ENCODE data around the gene CA9. TPM values are rescaled to one million over a fixed set of nuclear protein-coding genes. Genes with fewer than 3 reads are reported as not detected.

The CA9 gene
- total RNA-seq, 1 donor from 2014 or later: 0.09 TPM

DNA sequence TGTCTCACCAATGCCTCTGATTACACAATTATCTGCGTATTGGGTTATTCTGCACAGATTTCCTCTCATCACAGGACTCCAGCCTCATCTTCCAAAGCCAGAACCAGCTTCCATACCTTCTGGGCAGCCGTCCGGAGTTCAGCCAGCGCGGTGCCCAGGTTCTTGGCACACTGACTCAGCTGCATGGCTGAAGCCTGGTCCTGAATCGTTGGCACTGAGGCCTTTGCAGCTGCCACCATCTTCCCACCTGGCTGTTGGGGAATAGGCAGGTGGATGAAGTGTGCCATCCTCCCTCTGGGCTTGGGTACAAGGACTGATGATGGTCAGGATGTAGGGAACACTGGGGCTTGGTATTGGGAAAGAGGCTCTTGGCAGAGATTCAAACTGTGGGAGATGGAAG, 40.4 kb downstream of the CA9 start:
- Mint-ChIP-seq H3K36me3 (peaks cover 54% of the 10 kb centered on the region), H3K27me3 (ENCODE audit: insufficient read depth, low read depth) (peaks cover 6% of the 10 kb centered on the region), H3K9me3 (no peaks in the 10 kb centered on the region), H3K4me1 (no peaks in the 10 kb centered on the region), H3K4me3 (no peak overlapping the region), H3K27ac (no peak overlapping the region)
- Histone ChIP-seq H3K27me3 (no peaks in the 10 kb centered on the region), H3K79me2 (ENCODE audit: low read depth) (no peaks in the 10 kb centered on the region), H3K4me2 (no peak overlapping the region), H3K4me3 (no peak overlapping the region), H3K27ac (no peak overlapping the region), H2AFZ (replicated peaks) (no peak overlapping the region), H3K4me1 (no peaks in the 10 kb centered on the region), H3K9me3 (ENCODE audit: low read depth) (no peaks in the 10 kb centered on the region), H3F3A (ENCODE audit: low read depth) (no peaks in the 10 kb centered on the region), H3K36me3 (no peaks in the 10 kb centered on the region), H3K9ac (no peak overlapping the region), H4K20me1 (ENCODE audit: low read depth) (no peaks in the 10 kb centered on the region)
- no peak for DNase-seq (ENCODE audit: low spot score)
- no peak for TF ChIP-seq CTCF (IDR thresholded peaks at IDR 0.05)
- no peak for TF ChIP-seq EZH2 (IDR thresholded peaks at IDR 0.05)
- no peak for TF ChIP-seq EZH2phosphoT487 (IDR thresholded peaks at IDR 0.05)

GRCh38 chr9:35714579-35715252, 41.0 kb downstream of the CA9 start:
- Histone ChIP-seq H3K27ac (no peak overlapping the region), H3K79me2 (ENCODE audit: low read depth) (no peaks in the 10 kb centered on the region), H3K27me3 (no peaks in the 10 kb centered on the region), H3K9me3 (ENCODE audit: low read depth) (no peaks in the 10 kb centered on the region), H2AFZ (replicated peaks) (no peak overlapping the region), H4K20me1 (ENCODE audit: low read depth) (no peaks in the 10 kb centered on the region), H3K36me3 (no peaks in the 10 kb centered on the region), H3F3A (ENCODE audit: low read depth) (no peaks in the 10 kb centered on the region), H3K9ac (no peak overlapping the region), H3K4me2 (no peak overlapping the region), H3K4me1 (no peaks in the 10 kb centered on the region), H3K4me3 (no peak overlapping the region)
- Mint-ChIP-seq H3K9me3 (no peaks in the 10 kb centered on the region), H3K4me3 (no peak overlapping the region), H3K4me1 (no peaks in the 10 kb centered on the region), H3K27me3 (ENCODE audit: insufficient read depth, low read depth) (peaks cover 6% of the 10 kb centered on the region), H3K36me3 (peaks cover 60% of the 10 kb centered on the region), H3K27ac (no peak overlapping the region)
- no peak for TF ChIP-seq CTCF (IDR thresholded peaks at IDR 0.05)
- TF ChIP-seq EZH2 (IDR thresholded peaks at IDR 0.05): no peak
- no peak for TF ChIP-seq EZH2phosphoT487 (IDR thresholded peaks at IDR 0.05)
- no peak for DNase-seq (ENCODE audit: low spot score)

- peaks cover 6% of the 10 kb centered on the region for H3K27me3 Mint-ChIP-seq (ENCODE audit: insufficient read depth, low read depth)
- Histone ChIP-seq H3K79me2 (ENCODE audit: low read depth) (no peaks in the 10 kb centered on the region), H3K9me3 (ENCODE audit: low read depth) (no peaks in the 10 kb centered on the region), H3F3A (ENCODE audit: low read depth) (no peaks in the 10 kb centered on the region), H3K27me3 (no peaks in the 10 kb centered on the region), H3K36me3 (no peaks in the 10 kb centered on the region), H4K20me1 (ENCODE audit: low read depth) (no peaks in the 10 kb centered on the region), H3K4me2 (no peak overlapping the region), H3K4me3 (no peak overlapping the region), H2AFZ (replicated peaks) (no peak overlapping the region), H3K9ac (no peak overlapping the region), H3K27ac (no peak overlapping the region), H3K4me1 (no peaks in the 10 kb centered on the region)
- no peak overlapping the region for H3K27ac Mint-ChIP-seq
- TF ChIP-seq EZH2 (IDR thresholded peaks at IDR 0.05) (no peak), CTCF (IDR thresholded peaks at IDR 0.05) (no peak), EZH2phosphoT487 (IDR thresholded peaks at IDR 0.05) (no peak)
- H3K4me1 Mint-ChIP-seq: no peaks in the 10 kb centered on the region
- no peak for DNase-seq (ENCODE audit: low spot score)
- H3K36me3 Mint-ChIP-seq: peaks cover 50% of the 10 kb centered on the region
- H3K4me3 Mint-ChIP-seq: no peak overlapping the region
- no peaks in the 10 kb centered on the region for H3K9me3 Mint-ChIP-seq
Observed at GRCh38 chr9:35716230-35716629, 42.5 kb downstream of the CA9 start.

Measured in neural progenitor cell (in vitro differentiated cells).